ENCODE data around the gene FEZF2. TPM values are rescaled to one million over a fixed set of nuclear protein-coding genes. Genes with fewer than 3 reads are reported as not detected.

FEZF2 gene
- polyA plus RNA-seq, 2 donors: not detected

- Histone ChIP-seq H3K36me3 (ENCODE audit: control insufficient read depth in 2 of 2, insufficient read depth in 2 of 2, low read length in 1 of 2) (no peaks in the 10 kb centered on the region), H3K9me3 (ENCODE audit: control insufficient read depth in 2 of 2, insufficient read depth in 1 of 2, low read depth in 1 of 2, low read length in 1 of 2) (peaks cover 3 to 6% of the 10 kb centered on the region in 2 donors), H3K27me3 (ENCODE audit: control insufficient read depth in 1 of 2, insufficient read depth in 2 of 2, low read length in 2 of 2) (peaks cover 40 to 60% of the 10 kb centered on the region in 2 donors), H3K4me3 (ENCODE audit: low read depth in 1 of 2, low read length in 2 of 2) (peak overlapping the region in 1 of 2 donors; percentile 18), H3K4me1 (ENCODE audit: control insufficient read depth in 2 of 2, insufficient read depth in 2 of 2, low read length in 1 of 2) (peaks cover 4 to 13% of the 10 kb centered on the region in 2 donors), H3K27ac (ENCODE audit: low read depth in 2 of 2, low read length in 1 of 2) (no peak overlapping the region)
- 5 to 8% methylated on average over 30 of the region's 30 CpGs for WGBS, 2 donors
Measured at GRCh38 chr3:62374341-62375218, 1.2 kb upstream of the FEZF2 start.

GRCh38 chr3:62373714-62374333, 474 bp upstream of the FEZF2 start:
- 5 to 6% methylated on average over 47 of the region's 47 CpGs for WGBS, 2 donors
- Histone ChIP-seq H3K36me3 (ENCODE audit: control insufficient read depth in 2 of 2, insufficient read depth in 2 of 2, low read length in 1 of 2) (no peaks in the 10 kb centered on the region), H3K27me3 (ENCODE audit: control insufficient read depth in 1 of 2, insufficient read depth in 2 of 2, low read length in 2 of 2) (peaks cover 40 to 59% of the 10 kb centered on the region in 2 donors), H3K4me3 (ENCODE audit: low read depth in 1 of 2, low read length in 2 of 2) (peak overlapping the region in 1 of 2 donors; percentile 18), H3K27ac (ENCODE audit: low read depth in 2 of 2, low read length in 1 of 2) (no peak overlapping the region), H3K9me3 (ENCODE audit: control insufficient read depth in 2 of 2, insufficient read depth in 1 of 2, low read depth in 1 of 2, low read length in 1 of 2) (peaks cover 3 to 6% of the 10 kb centered on the region in 2 donors), H3K4me1 (ENCODE audit: control insufficient read depth in 2 of 2, insufficient read depth in 2 of 2, low read length in 1 of 2) (peaks cover 4 to 13% of the 10 kb centered on the region in 2 donors)

- H3K36me3 ChIP-seq (ENCODE audit: control insufficient read depth in 2 of 2, insufficient read depth in 2 of 2, low read length in 1 of 2): no peaks in the 10 kb centered on the region
- peak overlapping the region in 1 of 2 donors; percentile 0 for H3K4me3 ChIP-seq (ENCODE audit: low read depth in 1 of 2, low read length in 2 of 2)
- H3K9me3 ChIP-seq (ENCODE audit: control insufficient read depth in 2 of 2, insufficient read depth in 1 of 2, low read depth in 1 of 2, low read length in 1 of 2): peaks cover 0 to 6% of the 10 kb centered on the region in 2 donors
- no peak overlapping the region for H3K27ac ChIP-seq (ENCODE audit: low read depth in 2 of 2, low read length in 1 of 2)
- peaks cover 4 to 10% of the 10 kb centered on the region in 2 donors for H3K4me1 ChIP-seq (ENCODE audit: control insufficient read depth in 2 of 2, insufficient read depth in 2 of 2, low read length in 1 of 2)
- peaks cover 36 to 59% of the 10 kb centered on the region in 2 donors for H3K27me3 ChIP-seq (ENCODE audit: control insufficient read depth in 1 of 2, insufficient read depth in 2 of 2, low read length in 2 of 2)
- 4% methylated on average over 29 to 30 of the region's 30 CpGs for WGBS, 2 donors
Measured at GRCh38 chr3:62372621-62373041, 719 bp downstream of the FEZF2 start.

GRCh38 chr3:62371720-62372591, 1.4 kb downstream of the FEZF2 start:
- Histone ChIP-seq H3K27ac (ENCODE audit: low read depth in 2 of 2, low read length in 1 of 2) (no peak overlapping the region), H3K4me3 (ENCODE audit: low read depth in 1 of 2, low read length in 2 of 2) (peak overlapping the region in 1 of 2 donors; percentile 0), H3K9me3 (ENCODE audit: control insufficient read depth in 2 of 2, insufficient read depth in 1 of 2, low read depth in 1 of 2, low read length in 1 of 2) (peaks cover 0 to 6% of the 10 kb centered on the region in 2 donors), H3K27me3 (ENCODE audit: control insufficient read depth in 1 of 2, insufficient read depth in 2 of 2, low read length in 2 of 2) (peaks cover 29 to 60% of the 10 kb centered on the region in 2 donors), H3K4me1 (ENCODE audit: control insufficient read depth in 2 of 2, insufficient read depth in 2 of 2, low read length in 1 of 2) (peaks cover 4 to 10% of the 10 kb centered on the region in 2 donors), H3K36me3 (ENCODE audit: control insufficient read depth in 2 of 2, insufficient read depth in 2 of 2, low read length in 1 of 2) (no peaks in the 10 kb centered on the region)
- 3% methylated on average over 61 to 66 of the region's 66 CpGs for WGBS, 2 donors

- Histone ChIP-seq H3K27me3 (ENCODE audit: control insufficient read depth in 1 of 2, insufficient read depth in 2 of 2, low read length in 2 of 2) (peaks cover 21 to 59% of the 10 kb centered on the region in 2 donors), H3K27ac (ENCODE audit: low read depth in 2 of 2, low read length in 1 of 2) (no peak overlapping the region), H3K36me3 (ENCODE audit: control insufficient read depth in 2 of 2, insufficient read depth in 2 of 2, low read length in 1 of 2) (no peaks in the 10 kb centered on the region), H3K4me3 (ENCODE audit: low read depth in 1 of 2, low read length in 2 of 2) (no peak overlapping the region), H3K4me1 (ENCODE audit: control insufficient read depth in 2 of 2, insufficient read depth in 2 of 2, low read length in 1 of 2) (peaks cover 4 to 10% of the 10 kb centered on the region in 2 donors), H3K9me3 (ENCODE audit: control insufficient read depth in 2 of 2, insufficient read depth in 1 of 2, low read depth in 1 of 2, low read length in 1 of 2) (peaks cover 0 to 6% of the 10 kb centered on the region in 2 donors)
- 8 to 11% methylated on average over 49 of the region's 49 CpGs for WGBS, 2 donors
Measured at GRCh38 chr3:62370858-62371719, 2.3 kb downstream of the FEZF2 start.

- H3K27ac ChIP-seq (ENCODE audit: low read depth in 2 of 2, low read length in 1 of 2): no peak overlapping the region
- peaks cover 0 to 6% of the 10 kb centered on the region in 2 donors for H3K9me3 ChIP-seq (ENCODE audit: control insufficient read depth in 2 of 2, insufficient read depth in 1 of 2, low read depth in 1 of 2, low read length in 1 of 2)
- H3K36me3 ChIP-seq (ENCODE audit: control insufficient read depth in 2 of 2, insufficient read depth in 2 of 2, low read length in 1 of 2): no peaks in the 10 kb centered on the region
- H3K4me3 ChIP-seq (ENCODE audit: low read depth in 1 of 2, low read length in 2 of 2): no peak overlapping the region
- H3K27me3 ChIP-seq (ENCODE audit: control insufficient read depth in 1 of 2, insufficient read depth in 2 of 2, low read length in 2 of 2): peaks cover 15 to 57% of the 10 kb centered on the region in 2 donors
- peaks cover 4 to 10% of the 10 kb centered on the region in 2 donors for H3K4me1 ChIP-seq (ENCODE audit: control insufficient read depth in 2 of 2, insufficient read depth in 2 of 2, low read length in 1 of 2)
- WGBS, 2 donors: 8% methylated on average over 40 to 46 of the region's 46 CpGs
Measured at GRCh38 chr3:62370112-62370857, 3.1 kb downstream of the FEZF2 start.

- Histone ChIP-seq H3K4me1 (ENCODE audit: control insufficient read depth in 2 of 2, insufficient read depth in 2 of 2, low read length in 1 of 2) (peaks cover 4 to 10% of the 10 kb centered on the region in 2 donors), H3K36me3 (ENCODE audit: control insufficient read depth in 2 of 2, insufficient read depth in 2 of 2, low read length in 1 of 2) (no peaks in the 10 kb centered on the region), H3K4me3 (ENCODE audit: low read depth in 1 of 2, low read length in 2 of 2) (no peak overlapping the region), H3K27ac (ENCODE audit: low read depth in 2 of 2, low read length in 1 of 2) (no peak overlapping the region), H3K27me3 (ENCODE audit: control insufficient read depth in 1 of 2, insufficient read depth in 2 of 2, low read length in 2 of 2) (peaks cover 15 to 57% of the 10 kb centered on the region in 2 donors), H3K9me3 (ENCODE audit: control insufficient read depth in 2 of 2, insufficient read depth in 1 of 2, low read depth in 1 of 2, low read length in 1 of 2) (peaks cover 0 to 6% of the 10 kb centered on the region in 2 donors)
- 10% methylated on average over 12 of the region's 12 CpGs for WGBS, 2 donors
Measured at GRCh38 chr3:62369476-62369743, 3.9 kb downstream of the FEZF2 start.

GRCh38 chr3:62368705-62369475, 4.5 kb downstream of the FEZF2 start:
- Histone ChIP-seq H3K27ac (ENCODE audit: low read depth in 2 of 2, low read length in 1 of 2) (no peak overlapping the region), H3K4me3 (ENCODE audit: low read depth in 1 of 2, low read length in 2 of 2) (no peak overlapping the region), H3K4me1 (ENCODE audit: control insufficient read depth in 2 of 2, insufficient read depth in 2 of 2, low read length in 1 of 2) (peaks cover 3 to 10% of the 10 kb centered on the region in 2 donors), H3K9me3 (ENCODE audit: control insufficient read depth in 2 of 2, insufficient read depth in 1 of 2, low read depth in 1 of 2, low read length in 1 of 2) (peaks cover 0 to 6% of the 10 kb centered on the region in 2 donors), H3K36me3 (ENCODE audit: control insufficient read depth in 2 of 2, insufficient read depth in 2 of 2, low read length in 1 of 2) (no peaks in the 10 kb centered on the region), H3K27me3 (ENCODE audit: control insufficient read depth in 1 of 2, insufficient read depth in 2 of 2, low read length in 2 of 2) (peaks cover 14 to 54% of the 10 kb centered on the region in 2 donors)
- 4 to 5% methylated on average over 50 to 58 of the region's 58 CpGs for WGBS, 2 donors

All from esophagus (tissue), 2 donors.